Testis (tissue), 3 donors: ENCODE measurements around the gene PIGL. TPM values are rescaled to one million over a fixed set of nuclear protein-coding genes. Genes with fewer than 3 reads are reported as not detected.
A peak's percentile ranks its signal among the peaks of the same experiment; 100 is the strongest.
"Not testable (repeated sequence)": the region's sequence is repeated elsewhere in the genome, so short reads cannot be mapped to it uniquely, and the experiment has no call there.

Experiments
- DNase-seq: peaks from one replicate; pipeline ENCODE4 v3.0.0-alpha.2; 2019
- H3K27ac ChIP-seq, 2 donors: fragments of 200-600 bp; sonication (generic); one replicate each; pipeline ENCODE4 v1.5.1; 2019
- H3K27me3 ChIP-seq: fragments of 200-600 bp; sonication (generic); one replicate; pipeline ENCODE4 v1.5.1; 2019
- H3K36me3 ChIP-seq: fragments of 200-600 bp; sonication (generic); one replicate; pipeline ENCODE4 v1.5.1; 2017; ENCODE audit warnings: low read depth; ENCODE audit errors: missing control alignments
- H3K4me1 ChIP-seq: fragments of 200-600 bp; sonication (generic); one replicate; pipeline ENCODE4 v1.5.1; 2019
- H3K4me3 ChIP-seq, 2 donors: fragments of 200-600 bp; sonication (generic); one replicate each; pipeline ENCODE4 v1.5.1; 2017 to 2019
- H3K9me3 ChIP-seq: fragments of 200-600 bp; sonication (generic); one replicate; pipeline ENCODE4 v1.5.1; 2017
- POLR2A ChIP-seq: fragments of 450-650 bp; IDR thresholded peaks from one replicate; pipeline ENCODE4 v1.6.1; 2017; ENCODE audit warnings: antibody characterized with exemption, mild to moderate bottlenecking, moderate library complexity
- WGBS, 2 donors: methylation state at CpG; one replicate each; pipeline ENCODE4 v1.1.5; 2018; 5-methylcytosine and 5-hydroxymethylcytosine counted together
- intact Hi-C: fragments of 100-400 bp; cut with DNase I; formaldehyde crosslinking; loops from one replicate; pipeline ENCODE4 v1.15.1; 2023; ENCODE audit warnings: low total_unique reads
- polyA plus RNA-seq: library from polyadenylated mRNA; stranded (reverse); fragments of 350-450 nt; fragmentation: Illumina TruSeq; extraction: RNeasy Lipid Tissue Mini Kit (QIAGEN cat#74804); gene quantifications from one replicate; pipeline ENCODE4 v1.2.3, GENCODE V29; 2014; ENCODE audit warnings: low read depth, low replicate concordance; ENCODE audit not compliant: insufficient read depth
- total RNA-seq, 2 donors: library from RNA; depleted of rRNA; stranded (reverse); fragments of >200 nt; gene quantifications; one replicate each; pipeline ENCODE4 v1.2.3, GENCODE V29; 2016
- TF ChIP-seq, protein P1 (sequence below), 3 experiments: fragments of 450-650 bp in 2 of 3; fragments of 200-600 bp in 1 of 3; sonication (generic) in 1 of 3; IDR thresholded peaks; one replicate each; pipeline ENCODE4 v1.5.1; 2016 to 2019; ENCODE audit warnings: antibody characterized with exemption in 3 of 3, mild to moderate bottlenecking in 2 of 3, moderate library complexity in 1 of 3

PIGL gene
- total and polyA plus RNA-seq, 3 donors from 2014 or later, result 31.3 to 93.9 (median 74.1) TPM

GRCh38 chr17:16301963-16302855 lies 85.2 kb downstream of the PIGL start:
- Histone ChIP-seq H3K4me1 (peaks cover 6% of the 10 kb centered on the region), H3K9me3 (no peaks in the 10 kb centered on the region), H3K4me3 (no peak overlapping the region), H3K36me3 (no peaks in the 10 kb centered on the region), H3K27ac (no peak overlapping the region), H3K27me3 (no peaks in the 10 kb centered on the region)
- 81 to 89% methylated on average over 13 of the region's 13 CpGs for WGBS, 2 donors
- intact Hi-C loops, result no loop called here
- DNase-seq, result no peak
- TF ChIP-seq POLR2A, result no peak
- TF ChIP-seq, protein P1, sequence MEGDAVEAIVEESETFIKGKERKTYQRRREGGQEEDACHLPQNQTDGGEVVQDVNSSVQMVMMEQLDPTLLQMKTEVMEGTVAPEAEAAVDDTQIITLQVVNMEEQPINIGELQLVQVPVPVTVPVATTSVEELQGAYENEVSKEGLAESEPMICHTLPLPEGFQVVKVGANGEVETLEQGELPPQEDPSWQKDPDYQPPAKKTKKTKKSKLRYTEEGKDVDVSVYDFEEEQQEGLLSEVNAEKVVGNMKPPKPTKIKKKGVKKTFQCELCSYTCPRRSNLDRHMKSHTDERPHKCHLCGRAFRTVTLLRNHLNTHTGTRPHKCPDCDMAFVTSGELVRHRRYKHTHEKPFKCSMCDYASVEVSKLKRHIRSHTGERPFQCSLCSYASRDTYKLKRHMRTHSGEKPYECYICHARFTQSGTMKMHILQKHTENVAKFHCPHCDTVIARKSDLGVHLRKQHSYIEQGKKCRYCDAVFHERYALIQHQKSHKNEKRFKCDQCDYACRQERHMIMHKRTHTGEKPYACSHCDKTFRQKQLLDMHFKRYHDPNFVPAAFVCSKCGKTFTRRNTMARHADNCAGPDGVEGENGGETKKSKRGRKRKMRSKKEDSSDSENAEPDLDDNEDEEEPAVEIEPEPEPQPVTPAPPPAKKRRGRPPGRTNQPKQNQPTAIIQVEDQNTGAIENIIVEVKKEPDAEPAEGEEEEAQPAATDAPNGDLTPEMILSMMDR (IDR thresholded peaks at IDR 0.05), result no peak

DNA sequence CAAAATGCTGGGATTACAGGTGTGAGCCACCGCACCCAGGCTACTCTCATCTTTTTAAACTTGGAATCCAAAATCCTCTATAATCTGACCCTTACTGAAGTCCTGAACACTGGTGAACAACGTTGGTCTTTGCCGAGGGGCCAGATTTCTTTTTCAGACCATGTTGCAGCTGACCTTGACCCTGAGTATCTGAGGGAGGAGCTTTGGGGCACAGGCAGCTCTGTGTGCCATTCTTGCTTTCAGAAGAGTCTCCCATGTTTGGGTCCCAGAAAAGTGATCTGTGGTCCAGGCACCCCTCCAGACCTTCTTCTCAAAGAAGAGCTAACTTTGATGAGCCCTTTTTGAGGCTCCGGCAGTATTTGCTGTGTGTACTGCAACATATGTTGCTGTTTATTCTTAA lies 85.8 kb downstream of the PIGL start:
- Histone ChIP-seq H3K36me3 (no peaks in the 10 kb centered on the region), H3K27me3 (no peaks in the 10 kb centered on the region), H3K27ac (no peak overlapping the region), H3K4me1 (peaks cover 6% of the 10 kb centered on the region), H3K9me3 (no peaks in the 10 kb centered on the region), H3K4me3 (no peak overlapping the region)
- WGBS, 2 donors, result 52 to 66% methylated on average over 4 of the region's 4 CpGs
- intact Hi-C loops, result no loop called here
- TF ChIP-seq, protein P1 (IDR thresholded peaks at IDR 0.05), result no peak
- no peak for TF ChIP-seq POLR2A
- no peak for DNase-seq

DNA sequence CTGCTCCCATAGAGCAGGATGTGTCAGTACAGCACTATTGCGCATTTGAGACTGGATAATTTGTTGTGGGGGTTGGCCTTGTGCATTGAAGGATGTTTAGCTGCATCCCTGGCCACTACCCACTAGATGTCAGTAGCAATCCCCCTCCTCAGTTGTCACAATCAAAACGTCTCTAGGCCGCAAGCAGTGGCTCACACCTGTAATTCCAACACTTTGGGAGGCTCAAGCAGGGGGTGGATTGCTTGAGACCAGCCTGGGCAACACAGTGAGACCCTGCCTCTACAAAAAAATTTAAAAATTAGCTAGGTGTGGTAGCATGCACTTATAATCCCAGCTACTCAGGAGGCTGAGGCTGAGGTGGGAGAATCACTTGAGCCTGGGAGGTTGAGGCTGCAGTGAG lies 87.8 kb downstream of the PIGL start:
- DNase-seq, result no peak
- 69 to 78% methylated on average over 3 of the region's 3 CpGs for WGBS, 2 donors
- no peak overlapping the region for H3K27ac ChIP-seq

GRCh38 chr17:16306211-16306610 lies 89.2 kb downstream of the PIGL start:
- Histone ChIP-seq H3K36me3 (no peaks in the 10 kb centered on the region), H3K4me3 (no peak overlapping the region), H3K4me1 (peaks cover 6% of the 10 kb centered on the region), H3K27me3 (no peaks in the 10 kb centered on the region), H3K27ac (no peak overlapping the region), H3K9me3 (no peaks in the 10 kb centered on the region)
- WGBS, 2 donors, result 94 to 97% methylated on average over 8 of the region's 8 CpGs
- no peak for TF ChIP-seq POLR2A
- TF ChIP-seq, protein P1 (IDR thresholded peaks at IDR 0.05), result no peak
- no peak for DNase-seq
- intact Hi-C loops, result no loop called here

More for the DNA sequence above, 87.8 kb downstream of the PIGL start:
- no peak for TF ChIP-seq POLR2A
- TF ChIP-seq, protein P1 (IDR thresholded peaks at IDR 0.05), result no peak
- no peak overlapping the region for H3K4me3 ChIP-seq
- intact Hi-C loops, result no loop called here
- no peaks in the 10 kb centered on the region for H3K27me3 ChIP-seq
- no peaks in the 10 kb centered on the region for H3K9me3 ChIP-seq
- H3K4me1 ChIP-seq, result peaks cover 6% of the 10 kb centered on the region
- H3K36me3 ChIP-seq, result no peaks in the 10 kb centered on the region

- H3K9me3 ChIP-seq, H3K27me3 ChIP-seq, DNase-seq, H3K27ac ChIP-seq, H3K4me1 ChIP-seq, H3K36me3 ChIP-seq, intact Hi-C loops: not testable (repeated sequence)
- peak overlapping the region in 1 of 2 donors; percentile 34 for H3K4me3 ChIP-seq
- WGBS, 2 donors, result 80 to 86% methylated on average over 1 to 17 of the region's 34 CpGs
Measured at GRCh38 chr17:16312061-16312460, 95.1 kb downstream of the PIGL start.
